Stimulated activated CD4-positive, alpha-beta T cell treated with anti-CD3 and anti-CD28 coated beads, Interleukin-2, amount 100 ng/mL, for 4 hours (primary cell): ENCODE data around the gene SECTM1.
"Not testable (repeated sequence)": the region's sequence is repeated elsewhere in the genome, so short reads cannot be mapped to it uniquely, and the experiment has no call there.

Experiments used
- DNase-seq: peaks from one replicate; pipeline ENCODE4 v3.0.0-alpha.2; 2020; ENCODE audit warnings: low read depth

Gene SECTM1

GRCh38 chr17:82333279-82334171 lies at the start of gene SECTM1:
TSS of gene SECTM1 (minus strand) at chr17:82333766. CDS start at chr17:82327240, 6,526 bp downstream.
- no peak for DNase-seq

GRCh38 chr17:82382933-82383255 lies 49.3 kb upstream of the SECTM1 start:
- no peak for DNase-seq

- not testable (repeated sequence) for DNase-seq
Measured at GRCh38 chr17:82382220-82382932, 48.8 kb upstream of the SECTM1 start.

GRCh38 chr17:82381703-82382009 lies 48.1 kb upstream of the SECTM1 start:
- DNase-seq = not testable (repeated sequence)

- no peak for DNase-seq
Measured at GRCh38 chr17:82380860-82381702, 47.5 kb upstream of the SECTM1 start.

GRCh38 chr17:82378741-82379021 lies 45.1 kb upstream of the SECTM1 start:
- no peak for DNase-seq

- no peak for DNase-seq
Measured at GRCh38 chr17:82377924-82378740, 44.6 kb upstream of the SECTM1 start.

- not testable (repeated sequence) for DNase-seq
Measured at GRCh38 chr17:82377294-82377693, 43.7 kb upstream of the SECTM1 start.

GRCh38 chr17:82376042-82376730 lies 42.6 kb upstream of the SECTM1 start:
- no peak for DNase-seq

- DNase-seq = no peak
Measured at GRCh38 chr17:82375359-82376041, 41.9 kb upstream of the SECTM1 start.

GRCh38 chr17:82374626-82375331 lies 41.2 kb upstream of the SECTM1 start:
- DNase-seq = no peak

- no peak for DNase-seq
Measured at GRCh38 chr17:82373731-82374625, 40.4 kb upstream of the SECTM1 start.

- DNase-seq = not testable (repeated sequence)
Measured at GRCh38 chr17:82373072-82373452, 39.5 kb upstream of the SECTM1 start.

- DNase-seq = no peak
Measured at GRCh38 chr17:82372249-82373071, 38.9 kb upstream of the SECTM1 start.

- DNase-seq = no peak
Measured at GRCh38 chr17:82371333-82372248, 38.0 kb upstream of the SECTM1 start, which contains the start of gene UTS2R. TSS of gene UTS2R (plus strand) at chr17:82371765. CDS start at chr17:82374325, 2,560 bp downstream.

- DNase-seq = peak; percentile 39
Measured at GRCh38 chr17:82370471-82371332, 37.1 kb upstream of the SECTM1 start.
